Subcutaneous adipose tissue (tissue), 4 donors: ENCODE results near the gene HOXC5. TPM values are rescaled to one million over a fixed set of nuclear protein-coding genes. Genes with fewer than 3 reads are reported as not detected.
A peak's percentile ranks its signal among the peaks of the same experiment; 100 is the strongest.

Experiments used
- small RNA-seq: library from RNA; depleted of rRNA; stranded (forward); fragments of <200 nt; gene quantifications from one replicate; pipeline ENCODE3, GENCODE V24; 2016
- total RNA-seq, 4 donors: library from RNA; depleted of rRNA; stranded (reverse); fragments of >200 nt; gene quantifications; one replicate each; pipeline ENCODE4 v1.1.0, GENCODE V29; 2016
- TF ChIP-seq, protein P1 (sequence below): fragments of 450-650 bp; IDR thresholded peaks from one replicate; pipeline ENCODE4 v1.5.1; 2016; ENCODE audit warnings: low read depth, mild to moderate bottlenecking, control low read depth, antibody characterized with exemption, moderate library complexity

Gene HOXC5
- total RNA-seq, 4 donors from 2014 or later: 0.66 to 2.6 (median 0.85) TPM; not detected in 1

DNA sequence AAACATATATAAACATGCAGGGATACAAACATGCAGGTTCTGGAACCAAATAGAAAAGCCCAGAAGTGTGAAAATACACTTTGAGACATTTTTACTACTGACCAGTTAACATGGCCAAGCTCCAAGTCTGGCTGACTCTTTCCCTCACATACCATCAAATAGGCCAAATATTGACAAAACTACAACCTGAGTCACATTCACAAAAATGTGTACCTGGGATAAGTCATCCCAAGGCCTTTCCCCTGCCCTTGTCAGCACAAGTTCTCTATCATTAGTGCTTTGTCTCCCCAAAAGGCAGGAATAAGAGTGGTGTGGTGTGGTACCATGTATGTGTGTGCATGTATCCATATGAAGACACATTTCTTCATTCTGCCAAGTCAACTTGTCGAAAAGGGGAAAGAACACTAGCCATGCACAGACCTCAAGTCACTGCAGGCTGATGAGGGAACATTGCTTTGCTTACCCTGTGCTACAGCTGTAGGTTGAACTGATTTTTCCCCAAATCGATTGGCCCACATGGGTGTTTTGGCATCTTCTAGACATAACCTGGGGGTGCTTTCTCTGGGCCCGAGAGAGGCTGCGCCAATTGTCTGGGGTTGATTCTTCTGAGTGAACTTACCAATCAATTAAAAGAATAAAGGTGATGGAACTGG is 35.7 kb downstream of the HOXC5 start:
- TF ChIP-seq, protein P1, sequence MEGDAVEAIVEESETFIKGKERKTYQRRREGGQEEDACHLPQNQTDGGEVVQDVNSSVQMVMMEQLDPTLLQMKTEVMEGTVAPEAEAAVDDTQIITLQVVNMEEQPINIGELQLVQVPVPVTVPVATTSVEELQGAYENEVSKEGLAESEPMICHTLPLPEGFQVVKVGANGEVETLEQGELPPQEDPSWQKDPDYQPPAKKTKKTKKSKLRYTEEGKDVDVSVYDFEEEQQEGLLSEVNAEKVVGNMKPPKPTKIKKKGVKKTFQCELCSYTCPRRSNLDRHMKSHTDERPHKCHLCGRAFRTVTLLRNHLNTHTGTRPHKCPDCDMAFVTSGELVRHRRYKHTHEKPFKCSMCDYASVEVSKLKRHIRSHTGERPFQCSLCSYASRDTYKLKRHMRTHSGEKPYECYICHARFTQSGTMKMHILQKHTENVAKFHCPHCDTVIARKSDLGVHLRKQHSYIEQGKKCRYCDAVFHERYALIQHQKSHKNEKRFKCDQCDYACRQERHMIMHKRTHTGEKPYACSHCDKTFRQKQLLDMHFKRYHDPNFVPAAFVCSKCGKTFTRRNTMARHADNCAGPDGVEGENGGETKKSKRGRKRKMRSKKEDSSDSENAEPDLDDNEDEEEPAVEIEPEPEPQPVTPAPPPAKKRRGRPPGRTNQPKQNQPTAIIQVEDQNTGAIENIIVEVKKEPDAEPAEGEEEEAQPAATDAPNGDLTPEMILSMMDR: no peak

GRCh38 chr12:54071942-54072341 is 39.1 kb downstream of the HOXC5 start:
- TF ChIP-seq, protein P1: no peak

DNA sequence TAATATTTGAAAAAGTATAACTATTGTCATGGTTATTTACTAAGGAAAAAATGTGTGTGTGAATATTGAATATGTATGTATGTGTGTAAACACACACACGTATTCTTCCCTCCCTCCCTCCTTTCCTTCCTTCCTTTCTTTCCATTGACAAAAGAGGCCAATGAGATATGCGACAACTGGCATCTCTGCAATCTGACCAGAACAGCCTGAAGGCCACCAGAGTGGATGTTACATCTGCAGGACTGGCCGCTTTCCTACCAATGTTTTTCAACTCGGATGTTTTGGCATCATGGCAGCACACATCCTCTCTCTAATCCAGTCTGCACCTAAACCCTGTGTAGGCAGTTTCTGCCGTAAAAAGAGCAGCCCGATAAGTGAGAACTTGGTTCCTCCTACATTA is 41.5 kb downstream of the HOXC5 start:
- TF ChIP-seq, protein P1: no peak

DNA sequence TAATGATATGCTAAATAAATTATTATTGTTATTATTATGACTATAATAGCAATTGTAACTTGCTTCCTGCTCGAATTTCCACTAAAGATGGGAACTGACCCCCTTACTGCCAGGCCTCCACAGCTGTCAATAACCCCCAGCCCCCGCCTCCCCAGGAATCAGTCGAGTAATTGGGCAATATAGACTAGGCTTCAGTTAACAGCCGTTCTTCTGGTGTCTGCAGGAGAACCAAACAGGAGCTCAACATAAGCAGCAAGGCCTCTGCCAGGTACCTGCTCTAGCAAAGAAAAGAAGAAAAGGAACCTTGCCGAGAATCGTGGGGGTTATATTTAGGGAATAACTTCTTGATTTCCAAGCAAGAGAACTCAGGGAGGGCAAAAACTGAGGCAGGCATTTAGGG is 42.6 kb downstream of the HOXC5 start:
- TF ChIP-seq, protein P1: no peak

GRCh38 chr12:54075974-54076373 is 43.1 kb downstream of the HOXC5 start:
- TF ChIP-seq, protein P1: no peak

DNA sequence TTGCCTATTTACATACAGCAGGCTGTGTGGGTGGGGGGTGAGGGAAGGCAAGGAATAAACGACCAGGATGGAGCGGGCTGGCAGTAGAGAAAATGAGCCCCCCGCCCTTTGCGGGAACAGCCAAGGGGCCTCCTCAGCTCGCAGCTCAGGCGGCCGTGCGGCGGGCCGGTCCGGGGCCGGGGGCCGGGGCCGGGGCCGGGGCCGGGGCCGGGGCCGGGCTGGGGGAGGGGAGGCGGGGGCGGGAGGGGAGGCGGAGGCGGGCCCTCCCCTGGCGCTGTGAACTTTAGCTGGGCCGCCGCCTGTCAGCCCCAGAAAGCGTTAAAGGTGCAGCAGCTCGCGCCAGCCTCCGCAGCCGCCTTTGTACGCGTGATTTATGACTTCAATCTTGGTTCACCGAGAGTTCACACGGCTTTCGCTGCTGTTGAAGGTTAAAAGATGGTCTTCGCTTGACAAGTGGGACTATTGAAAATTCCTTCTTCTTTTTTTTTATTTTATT is 49.6 kb downstream of the HOXC5 start:
- TF ChIP-seq, protein P1: no peak

Small RNA genes within 50 kb of the gene (small RNA-seq; reads per million reads assigned to genes)
- not detected for gene HOXC5
- gene MIR196A2: 137 reads per million, percentile 98 among the genes with 10 or more reads in this experiment
- 35.9 reads per million, percentile 96 among the genes with 10 or more reads in this experiment for gene MIR615

Other genes with a start within 250 kb of the HOXC5 start
- gene HOXC13, start 94.2 kb upstream of the HOXC5 start, total RNA-seq: 1 to 10 TPM in 1 of 4 donors, under 1 TPM in 1, not detected in 2; 0.34 to 1.1 TPM
- gene HOXC12, start 78.1 kb upstream of the HOXC5 start, total RNA-seq: 1 to 10 TPM in 1 of 4 donors, under 1 TPM in 3; 0.17 to 1.8 (median 0.50) TPM
- gene HOXC11, start 59.9 kb upstream of the HOXC5 start, total RNA-seq: under 1 TPM in 3 of 4 donors, not detected in 1; 0.38 to 0.51 (median 0.44) TPM
- 1 to 10 TPM in 1 of 4 donors, under 1 TPM in 3; 0.34 to 3.4 (median 0.61) TPM for gene HOTAIR, start 58.1 kb upstream of the HOXC5 start, total RNA-seq
- 10 to 100 TPM in 3 of 4 donors, 1 to 10 TPM in 1; 7.6 to 20.9 (median 12.0) TPM for gene HOXC10, start 47.9 kb upstream of the HOXC5 start, total RNA-seq
- gene HOXC9, start 32.9 kb upstream of the HOXC5 start, total RNA-seq: 10 to 100 TPM in 3 of 4 donors, 1 to 10 TPM in 1; 7.6 to 25.1 (median 13.0) TPM
- 1 to 10 TPM; 2.0 to 5.3 (median 2.7) TPM for gene HOXC8, start 24.1 kb upstream of the HOXC5 start, total RNA-seq
- 1 to 10 TPM; 2.5 to 5.5 (median 5.2) TPM for gene HOXC6, start 4.6 kb upstream of the HOXC5 start, total RNA-seq
- 1 to 10 TPM; 1.1 to 3.5 (median 2.1) TPM for gene HOXC4, start 20.8 kb downstream of the HOXC5 start, total RNA-seq
- 10 to 100 TPM; 17.1 to 32.8 (median 24.4) TPM for gene SMUG1, start 155.9 kb downstream of the HOXC5 start, total RNA-seq
- 10 to 100 TPM; 19.2 to 32.4 (median 24.0) TPM for gene CBX5, start 247.1 kb downstream of the HOXC5 start, total RNA-seq
- 100 to 1,000 TPM; 352 to 490 (median 450) TPM for gene HNRNPA1, start 247.7 kb downstream of the HOXC5 start, total RNA-seq